Activated naive CD8-positive, alpha-beta T cell treated with anti-CD3 and anti-CD28 coated beads, Interleukin-2, amount 10 ng/mL, durations not matched to agents 7 days and 5 days (primary cell): Measurements from ENCODE around the gene MLIP. TPM values are rescaled to one million over a fixed set of nuclear protein-coding genes. Genes with fewer than 3 reads are reported as not detected.

Experiments used
- ATAC-seq: fragments of 150-1000 bp; cut with Tn5 transposase; one replicate; pipeline ENCODE4 v1.10.0; 2021; ENCODE audit warnings: low read depth, moderate library complexity
- POLR2A ChIA-PET: fragments of 350-600 bp; sonication (Branson Sonifier 250); formaldehyde crosslinking; loops from one replicate; lab custom pipeline; 2021; ENCODE audit warnings: antibody characterized with exemption; lab: Charles Lee
- DNase-seq: peaks from one replicate; pipeline ENCODE4 v3.0.0; 2021
- H3K27ac Mint-ChIP-seq: one replicate; pipeline ENCODE4 v1.8.0; 2022; ENCODE audit warnings: mild to moderate bottlenecking, mixed read lengths
- H3K27me3 Mint-ChIP-seq: one replicate; pipeline ENCODE4 v1.8.0; 2022; ENCODE audit warnings: mild to moderate bottlenecking, moderate library complexity, mixed read lengths
- H3K36me3 Mint-ChIP-seq: one replicate; pipeline ENCODE4 v1.8.0; 2021; ENCODE audit warnings: mild to moderate bottlenecking, mixed read lengths
- H3K4me1 Mint-ChIP-seq: one replicate; pipeline ENCODE4 v1.8.0; 2021; ENCODE audit warnings: mixed read lengths
- H3K4me3 Mint-ChIP-seq: one replicate; pipeline ENCODE4 v1.8.0; 2022; ENCODE audit warnings: mild to moderate bottlenecking, moderate library complexity, mixed read lengths
- H3K9me3 Mint-ChIP-seq: one replicate; pipeline ENCODE4 v1.8.0; 2021; ENCODE audit warnings: mixed read lengths
- total RNA-seq, 2 experiments: library from RNA; stranded (reverse); gene quantifications; one replicate each; pipeline ENCODE4 v1.2.3, GENCODE V29; 2021

Gene MLIP
- total RNA-seq, 2 experiments from 2014 or later = not detected

DNA sequence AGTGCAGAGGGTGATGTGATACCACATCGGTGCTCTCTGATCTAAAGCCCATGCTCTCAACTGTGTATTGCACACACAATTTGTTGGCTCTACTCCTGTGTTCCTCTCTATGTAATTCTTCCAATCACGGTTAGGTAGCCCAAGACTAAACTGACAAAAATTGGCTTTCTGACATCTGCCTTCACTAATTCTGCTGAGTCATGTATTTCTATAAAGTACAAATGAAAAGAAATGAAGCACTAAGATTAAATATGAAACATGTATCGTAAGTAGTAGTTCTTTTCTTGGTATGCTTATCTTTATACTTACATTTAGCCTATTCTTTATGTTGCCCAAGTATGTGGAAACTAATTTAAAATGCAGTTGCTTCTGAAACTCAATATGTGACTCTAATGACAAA lies 7.7 kb upstream of the MLIP start:
- POLR2A ChIA-PET = no interaction called here
- H3K36me3 Mint-ChIP-seq = no peaks in the 10 kb centered on the region
- H3K27ac Mint-ChIP-seq = no peak overlapping the region
- no peaks in the 10 kb centered on the region for H3K9me3 Mint-ChIP-seq
- ATAC-seq (no peak), DNase-seq (no peak)
- no peak overlapping the region for H3K4me3 Mint-ChIP-seq
- no peaks in the 10 kb centered on the region for H3K27me3 Mint-ChIP-seq
- H3K4me1 Mint-ChIP-seq = no peaks in the 10 kb centered on the region

DNA sequence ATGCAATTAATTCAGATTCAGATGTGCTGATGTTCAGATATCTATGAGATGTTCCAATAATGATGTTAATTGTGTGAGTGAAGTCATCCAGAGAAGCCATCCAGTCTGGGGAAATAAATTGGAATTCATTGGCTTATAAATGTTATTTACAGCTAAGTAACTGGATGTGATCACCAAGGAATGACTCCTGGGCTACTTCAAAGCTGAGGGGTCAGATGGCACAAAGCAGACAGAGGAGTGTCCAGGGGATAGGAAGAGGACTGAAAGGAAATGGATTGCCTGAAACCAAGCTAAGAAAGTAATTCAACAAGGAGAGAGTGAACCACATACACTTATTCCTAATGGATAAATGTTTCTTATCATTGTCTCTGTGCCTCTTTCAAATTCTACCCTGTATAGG lies 4.5 kb upstream of the MLIP start:
- H3K4me3 Mint-ChIP-seq = no peak overlapping the region
- no peaks in the 10 kb centered on the region for H3K36me3 Mint-ChIP-seq
- no peaks in the 10 kb centered on the region for H3K9me3 Mint-ChIP-seq
- POLR2A ChIA-PET = no interaction called here
- DNase-seq = no peak
- H3K27ac Mint-ChIP-seq = no peak overlapping the region
- H3K4me1 Mint-ChIP-seq = no peaks in the 10 kb centered on the region
- no peak for ATAC-seq
- no peaks in the 10 kb centered on the region for H3K27me3 Mint-ChIP-seq

DNA sequence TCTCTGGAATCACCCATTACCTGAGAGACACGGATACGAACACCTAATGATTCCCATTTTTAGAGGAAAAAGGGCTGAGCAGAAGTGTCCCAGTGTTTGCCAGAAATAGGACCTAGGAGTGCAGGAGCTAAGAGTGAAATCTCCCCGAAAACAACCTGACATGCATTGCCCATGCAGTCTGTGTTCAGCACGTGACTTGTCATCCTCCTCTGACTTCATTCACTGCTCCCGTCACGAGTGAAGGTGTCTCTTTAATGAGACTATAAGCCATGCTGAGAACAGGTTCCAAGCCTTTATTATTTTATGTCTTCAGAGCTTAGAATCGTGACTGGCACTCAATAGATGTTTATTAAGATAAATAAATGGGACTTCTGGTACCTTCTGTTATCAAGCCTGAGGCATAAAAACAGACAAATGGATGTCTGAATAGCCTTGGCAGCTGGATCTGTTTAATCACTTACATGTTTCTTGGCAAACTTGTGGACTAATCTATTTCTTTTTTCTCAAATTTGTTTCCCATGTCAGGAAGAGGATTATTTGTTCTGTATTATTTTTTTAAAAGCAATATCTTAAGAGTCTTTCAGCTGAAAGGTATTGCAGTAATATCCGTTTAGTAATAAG lies 3.7 kb upstream of the MLIP start:
- no peak overlapping the region for H3K27ac Mint-ChIP-seq
- H3K4me1 Mint-ChIP-seq = no peaks in the 10 kb centered on the region
- H3K9me3 Mint-ChIP-seq = no peaks in the 10 kb centered on the region
- no peak overlapping the region for H3K4me3 Mint-ChIP-seq
- DNase-seq (no peak), ATAC-seq (no peak)
- POLR2A ChIA-PET = no interaction called here
- no peaks in the 10 kb centered on the region for H3K27me3 Mint-ChIP-seq
- no peaks in the 10 kb centered on the region for H3K36me3 Mint-ChIP-seq

DNA sequence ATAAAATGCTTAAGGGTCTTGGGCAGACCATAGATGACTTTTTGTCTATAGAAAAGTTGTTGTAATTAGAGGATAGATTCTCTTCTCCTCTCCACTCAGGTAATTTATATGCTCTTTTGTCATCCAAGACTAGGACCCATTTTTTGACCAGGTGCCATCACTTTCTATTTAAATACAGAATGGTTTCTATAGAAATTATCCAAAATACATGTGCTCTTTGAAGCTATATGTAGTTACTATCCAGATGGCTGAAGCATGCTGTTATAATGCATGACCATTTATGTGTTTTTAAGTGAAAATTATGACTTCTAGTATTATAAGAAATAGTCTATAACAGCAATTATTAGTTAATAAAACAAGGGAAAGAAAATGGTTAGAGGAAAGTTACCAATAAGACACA lies 3.0 kb upstream of the MLIP start:
- Mint-ChIP-seq H3K4me1 (no peaks in the 10 kb centered on the region), H3K9me3 (no peaks in the 10 kb centered on the region), H3K27ac (no peak overlapping the region), H3K27me3 (no peaks in the 10 kb centered on the region), H3K4me3 (no peak overlapping the region), H3K36me3 (no peaks in the 10 kb centered on the region)
- POLR2A ChIA-PET = no interaction called here
- DNase-seq (no peak), ATAC-seq (no peak)

DNA sequence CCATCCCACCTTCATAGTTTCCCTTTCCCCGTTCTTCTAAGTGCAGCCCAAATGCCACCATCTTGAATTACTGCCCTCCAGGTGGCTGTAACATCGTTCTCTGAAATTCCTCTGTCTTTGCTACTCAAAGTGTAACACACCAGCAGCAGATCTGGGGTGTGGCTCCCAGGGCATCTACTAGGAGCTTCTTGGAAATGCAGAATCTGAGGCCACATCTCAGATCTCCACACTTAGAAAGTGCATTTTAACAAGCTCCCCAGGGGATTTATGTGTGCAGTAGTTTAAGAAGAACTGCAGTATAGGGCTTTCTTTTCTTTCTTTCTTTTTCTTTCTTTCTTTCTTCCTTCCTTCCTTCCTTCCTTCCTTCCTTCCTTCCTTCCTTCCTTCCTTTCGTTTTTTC lies 1.7 kb upstream of the MLIP start:
- Mint-ChIP-seq H3K27me3 (no peaks in the 10 kb centered on the region), H3K36me3 (no peaks in the 10 kb centered on the region), H3K27ac (no peak overlapping the region), H3K4me1 (no peaks in the 10 kb centered on the region), H3K4me3 (no peak overlapping the region), H3K9me3 (no peaks in the 10 kb centered on the region)
- DNase-seq (no peak), ATAC-seq (no peak)
- POLR2A ChIA-PET = no interaction called here

DNA sequence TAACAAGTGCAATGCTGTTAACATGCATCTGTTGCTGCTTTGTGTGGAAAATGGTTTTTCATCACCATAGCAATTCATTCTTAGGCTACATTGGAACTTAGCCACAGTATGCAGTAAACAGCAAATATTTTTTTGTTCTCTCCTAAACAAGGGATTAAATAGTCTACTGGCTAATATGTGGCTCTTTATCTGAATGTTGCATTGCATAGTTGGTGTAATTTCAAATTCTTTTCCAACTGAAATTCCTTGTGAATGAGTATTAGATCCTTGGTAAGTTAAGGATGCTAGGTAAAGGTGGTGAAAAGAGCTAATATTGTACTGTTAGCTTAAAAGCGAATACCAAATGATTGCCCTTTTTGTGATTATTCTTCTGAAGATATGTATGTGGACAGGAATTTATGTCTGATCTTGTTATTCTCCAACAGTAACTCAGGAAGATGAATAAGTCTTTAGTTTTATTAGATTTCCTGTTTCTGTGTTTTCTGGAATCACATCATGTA lies 958 bp downstream of the MLIP start:
- POLR2A ChIA-PET = no interaction called here
- Mint-ChIP-seq H3K9me3 (peaks cover 2% of the 10 kb centered on the region), H3K4me1 (no peaks in the 10 kb centered on the region), H3K27ac (no peak overlapping the region), H3K36me3 (no peaks in the 10 kb centered on the region), H3K4me3 (no peak overlapping the region), H3K27me3 (no peaks in the 10 kb centered on the region)
- DNase-seq (no peak), ATAC-seq (no peak)

DNA sequence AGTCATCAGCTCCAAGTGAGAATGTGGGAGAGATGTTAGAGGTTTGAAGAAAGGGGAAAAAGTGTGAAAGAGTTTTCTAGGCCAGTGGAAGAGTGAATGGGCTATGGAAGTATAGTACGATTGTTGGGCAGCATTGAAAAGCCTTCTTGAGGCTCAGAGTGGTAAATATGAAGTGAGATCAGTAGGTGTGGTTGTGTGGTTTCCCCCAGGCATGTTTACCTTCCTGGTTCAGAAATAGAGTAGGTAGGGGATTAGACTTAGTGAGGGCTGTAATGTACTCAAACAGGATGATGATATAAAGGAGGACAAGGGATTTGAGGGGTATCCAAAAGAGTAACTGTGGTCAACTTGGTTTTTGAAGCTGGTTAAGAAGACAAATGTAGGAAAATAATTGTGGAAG lies 3.7 kb downstream of the MLIP start:
- Mint-ChIP-seq H3K36me3 (no peaks in the 10 kb centered on the region), H3K27me3 (no peaks in the 10 kb centered on the region), H3K4me1 (no peaks in the 10 kb centered on the region), H3K4me3 (no peak overlapping the region), H3K9me3 (peaks cover 2% of the 10 kb centered on the region), H3K27ac (no peak overlapping the region)
- ATAC-seq (no peak), DNase-seq (no peak)
- POLR2A ChIA-PET = no interaction called here

DNA sequence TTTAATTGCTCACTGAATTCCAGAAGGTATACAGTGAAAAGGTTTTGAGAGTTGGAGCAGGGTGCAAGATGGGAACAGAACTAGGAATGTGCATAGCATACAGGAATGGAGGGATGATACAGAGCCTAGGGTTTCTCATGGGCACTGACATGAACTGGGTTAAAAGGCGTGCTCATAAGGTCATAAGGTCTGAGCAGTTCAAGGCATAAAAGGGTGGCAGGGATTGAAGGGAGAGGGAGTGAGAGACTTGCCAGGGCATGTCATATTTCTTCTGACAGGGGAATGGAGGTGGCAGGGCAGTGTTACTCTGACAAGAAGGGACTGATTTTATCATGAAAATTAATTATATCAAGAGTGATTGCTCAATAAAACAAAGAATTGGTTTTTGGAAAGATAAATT lies 4.7 kb downstream of the MLIP start:
- no peaks in the 10 kb centered on the region for H3K36me3 Mint-ChIP-seq
- H3K4me3 Mint-ChIP-seq = no peak overlapping the region
- no peak for ATAC-seq
- H3K27ac Mint-ChIP-seq = no peak overlapping the region
- no peaks in the 10 kb centered on the region for H3K4me1 Mint-ChIP-seq
- DNase-seq = no peak
- H3K27me3 Mint-ChIP-seq = no peaks in the 10 kb centered on the region
- H3K9me3 Mint-ChIP-seq = peaks cover 2% of the 10 kb centered on the region
- POLR2A ChIA-PET = interaction anchor here (0.6 kb wide), 1 partner anchor 302 kb away, joined by 3 read pairs; no protein-coding TSS in a partner anchor

DNA sequence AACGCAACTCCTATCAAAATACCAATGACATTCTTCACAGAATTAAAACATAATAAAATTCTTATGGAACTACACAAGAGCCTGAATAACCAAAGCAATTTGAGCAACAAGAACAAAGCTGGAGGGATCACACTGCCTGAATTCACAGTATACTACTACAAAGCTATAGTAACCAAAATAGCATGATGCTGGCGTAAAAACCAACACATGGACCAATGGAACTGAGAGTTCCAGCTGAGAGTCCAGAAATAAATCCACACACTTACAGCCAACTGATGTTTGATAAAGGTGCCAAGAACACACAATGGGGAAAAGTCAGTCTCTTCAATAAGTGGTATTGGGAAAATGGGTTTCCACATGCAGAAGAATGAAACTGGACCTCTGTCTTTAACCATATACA lies 6.9 kb downstream of the MLIP start:
- H3K36me3 Mint-ChIP-seq = no peaks in the 10 kb centered on the region
- DNase-seq (no peak), ATAC-seq (no peak)
- no peaks in the 10 kb centered on the region for H3K27me3 Mint-ChIP-seq
- POLR2A ChIA-PET = no interaction called here
- H3K27ac Mint-ChIP-seq = no peak overlapping the region
- peaks cover 2% of the 10 kb centered on the region for H3K9me3 Mint-ChIP-seq
- no peaks in the 10 kb centered on the region for H3K4me1 Mint-ChIP-seq
- no peak overlapping the region for H3K4me3 Mint-ChIP-seq

DNA sequence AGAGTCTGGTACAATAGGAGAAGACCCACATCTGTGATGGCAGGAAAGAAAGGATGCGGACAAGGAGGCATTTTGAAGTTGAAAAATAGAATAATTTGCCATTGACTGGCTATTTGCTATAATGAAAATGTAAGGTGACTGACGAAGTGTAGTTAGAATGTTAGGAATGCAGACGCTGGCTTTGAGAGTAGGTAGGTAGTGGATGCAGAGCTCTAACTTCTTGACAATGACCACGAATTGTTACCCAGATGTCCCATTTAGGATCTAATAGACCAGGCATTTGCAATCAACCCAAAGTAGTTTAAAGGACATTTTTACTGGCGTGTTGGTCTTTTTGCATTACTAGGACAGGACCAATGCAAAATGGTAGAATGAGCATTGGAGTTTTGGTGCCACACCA lies 14.2 kb downstream of the MLIP start:
- Mint-ChIP-seq H3K4me1 (no peaks in the 10 kb centered on the region), H3K9me3 (no peaks in the 10 kb centered on the region), H3K4me3 (no peak overlapping the region), H3K36me3 (no peaks in the 10 kb centered on the region), H3K27me3 (no peaks in the 10 kb centered on the region), H3K27ac (no peak overlapping the region)
- DNase-seq (no peak), ATAC-seq (no peak)
- POLR2A ChIA-PET = no interaction called here

DNA sequence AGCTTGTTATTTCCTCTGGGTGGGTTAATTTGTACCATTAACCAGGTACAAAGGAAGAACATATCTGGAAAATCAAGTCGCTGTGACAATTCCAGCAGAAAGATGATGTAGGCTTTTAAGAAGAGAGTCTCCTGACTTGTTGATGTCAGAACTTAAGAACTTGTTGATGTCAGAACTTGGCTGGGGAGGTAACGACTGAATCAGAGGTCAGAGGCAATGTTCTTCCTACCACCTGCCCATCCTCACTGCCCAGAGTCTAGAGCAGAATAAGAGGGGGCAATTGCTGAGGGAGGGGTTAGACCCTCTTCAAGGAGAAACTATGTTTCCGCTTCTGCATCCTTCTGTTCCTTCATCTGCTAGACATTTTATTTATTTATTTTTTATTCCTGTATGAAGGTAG lies 18.9 kb downstream of the MLIP start:
- ATAC-seq (no peak), DNase-seq (no peak)
- no peak overlapping the region for H3K4me3 Mint-ChIP-seq
- H3K27me3 Mint-ChIP-seq = no peaks in the 10 kb centered on the region
- no peaks in the 10 kb centered on the region for H3K36me3 Mint-ChIP-seq
- POLR2A ChIA-PET = no interaction called here
- H3K27ac Mint-ChIP-seq = no peak overlapping the region
- H3K9me3 Mint-ChIP-seq = no peaks in the 10 kb centered on the region
- no peaks in the 10 kb centered on the region for H3K4me1 Mint-ChIP-seq

DNA sequence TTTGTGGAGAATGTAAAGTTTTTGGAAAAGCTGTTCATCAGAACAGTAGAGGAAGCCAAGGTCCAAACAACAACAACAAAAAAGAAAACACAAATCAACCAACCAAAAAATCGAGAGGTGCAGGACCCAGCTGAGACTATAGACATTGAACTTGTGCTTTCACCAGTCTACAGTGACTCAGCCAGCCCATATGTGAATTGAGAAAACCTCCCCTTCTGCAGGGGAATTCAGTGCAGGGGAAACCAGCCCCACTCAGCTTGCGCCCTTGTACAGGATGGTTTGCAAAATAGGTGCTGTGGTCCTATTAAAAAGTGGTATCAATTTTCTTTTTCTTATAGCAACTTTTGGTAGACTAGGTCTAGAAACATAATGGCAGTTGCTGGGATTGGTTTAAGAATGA lies 21.3 kb downstream of the MLIP start:
- DNase-seq (no peak), ATAC-seq (no peak)
- Mint-ChIP-seq H3K27me3 (no peaks in the 10 kb centered on the region), H3K4me3 (no peak overlapping the region), H3K9me3 (no peaks in the 10 kb centered on the region), H3K4me1 (no peaks in the 10 kb centered on the region), H3K27ac (no peak overlapping the region), H3K36me3 (no peaks in the 10 kb centered on the region)
- POLR2A ChIA-PET = no interaction called here

DNA sequence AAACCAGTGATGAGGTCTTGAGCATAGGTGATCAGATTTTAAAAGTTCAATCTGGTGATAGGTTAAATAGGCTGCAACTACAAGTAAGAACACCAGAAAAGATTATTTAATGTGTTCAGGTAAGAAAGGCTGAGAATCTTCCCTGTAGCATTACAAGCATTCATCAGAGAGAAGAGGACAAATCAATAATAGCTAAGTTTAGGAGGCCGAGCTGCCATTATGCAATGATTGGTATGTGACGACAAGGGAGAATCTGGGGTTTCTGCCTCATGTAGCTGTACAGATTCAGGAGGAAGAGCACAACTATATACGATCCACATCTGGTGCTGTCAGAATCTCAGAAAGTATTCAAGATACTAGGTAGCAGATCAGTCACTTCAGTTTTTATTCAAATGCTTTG lies 21.9 kb downstream of the MLIP start:
- Mint-ChIP-seq H3K27me3 (no peaks in the 10 kb centered on the region), H3K4me3 (no peak overlapping the region), H3K36me3 (no peaks in the 10 kb centered on the region), H3K4me1 (no peaks in the 10 kb centered on the region), H3K27ac (no peak overlapping the region), H3K9me3 (no peaks in the 10 kb centered on the region)
- no peak for ATAC-seq
- DNase-seq = no peak
- POLR2A ChIA-PET = no interaction called here

DNA sequence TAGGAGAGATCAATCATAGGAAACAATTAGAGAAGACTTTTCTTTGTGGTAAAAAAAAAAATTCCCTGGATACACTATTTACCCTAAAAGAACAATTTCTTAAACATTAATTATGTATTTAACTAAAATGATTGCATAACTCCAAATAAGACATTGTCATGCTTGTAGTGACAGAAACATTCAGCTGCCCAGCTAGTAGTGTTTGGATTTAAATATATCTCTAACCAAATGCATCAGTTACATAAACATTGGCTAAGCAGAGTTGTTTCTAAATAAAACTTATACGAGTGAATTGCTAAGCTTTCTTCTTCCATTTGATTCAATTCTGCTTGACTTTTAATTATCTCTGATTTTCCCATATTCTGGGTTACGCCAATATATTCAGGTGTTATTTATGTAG lies 23.7 kb downstream of the MLIP start:
- H3K4me3 Mint-ChIP-seq = no peak overlapping the region
- H3K9me3 Mint-ChIP-seq = no peaks in the 10 kb centered on the region
- no peak overlapping the region for H3K27ac Mint-ChIP-seq
- no peak for ATAC-seq
- no peak for DNase-seq
- POLR2A ChIA-PET = no interaction called here
- H3K36me3 Mint-ChIP-seq = no peaks in the 10 kb centered on the region
- H3K4me1 Mint-ChIP-seq = no peaks in the 10 kb centered on the region
- H3K27me3 Mint-ChIP-seq = no peaks in the 10 kb centered on the region
